Stimulated activated CD4-positive, alpha-beta T cell treated with anti-CD3 and anti-CD28 coated beads, Interleukin-15, amount 100 ng/mL, for 24 hours (primary cell): Measurements from ENCODE around the gene RAD54L.
"Not testable (repeated sequence)": the region's sequence is repeated elsewhere in the genome, so short reads cannot be mapped to it uniquely, and the experiment has no call there.

Source experiments
- DNase-seq: peaks from one replicate; pipeline ENCODE4 v3.0.0-alpha.2; 2020

Gene RAD54L

DNA sequence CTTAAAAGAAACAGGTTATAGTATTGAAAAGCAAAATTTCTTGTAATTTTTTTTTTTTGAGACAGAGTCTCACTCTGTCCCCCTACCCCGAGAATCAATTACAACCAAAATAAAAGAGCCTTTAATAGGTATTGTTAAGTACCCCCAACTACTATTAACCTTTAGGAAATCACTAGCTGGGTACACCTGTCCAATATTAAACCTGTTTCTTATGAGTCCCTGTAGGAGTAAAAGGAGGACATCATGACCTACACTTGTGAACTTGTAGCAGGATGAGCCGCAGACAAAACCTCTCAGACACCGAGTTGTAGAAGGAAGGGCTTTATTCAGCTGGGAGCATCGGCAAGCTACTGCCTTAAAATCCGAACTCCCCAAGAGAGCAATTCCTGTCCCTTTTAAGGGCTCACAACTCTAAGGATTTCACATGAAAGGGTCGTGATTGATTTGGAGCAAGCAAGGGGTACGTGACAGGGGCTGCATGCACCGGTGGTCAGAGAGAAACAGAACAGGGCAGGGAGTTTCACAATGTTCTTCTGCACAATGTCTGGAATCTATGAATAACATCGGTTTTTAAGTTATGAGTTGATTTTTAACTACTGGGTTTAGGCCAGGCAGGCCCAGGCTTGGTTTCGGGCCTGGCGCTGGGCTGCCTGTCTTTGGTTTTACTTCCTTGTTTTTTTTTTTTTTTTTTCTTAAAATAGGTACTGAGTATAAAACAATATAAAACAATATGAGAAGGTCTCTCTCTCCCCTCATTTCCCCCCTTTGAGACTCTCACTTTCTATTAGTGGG is 77.9 kb downstream of the RAD54L start:
- DNase-seq, result not testable (repeated sequence)
